GM10266 (cell line): ENCODE data around the gene SLC50A1.

Experiments
- DNase-seq: peaks from one replicate; pipeline ENCODE4 v3.0.0; 2012; ENCODE audit errors: extremely low spot score
- TF ChIP-seq, protein P1 (sequence below): IDR thresholded peaks from 2 replicates; pipeline ENCODE4 v1.5.1; 2012; ENCODE audit warnings: mild to moderate bottlenecking, low read depth; ENCODE audit not compliant: control insufficient read depth, insufficient read depth; ENCODE audit errors: missing control alignments

Gene SLC50A1

GRCh38 chr1:155093911-155094621 lies 41.6 kb upstream of the SLC50A1 start:
- DNase-seq, result no peak
- TF ChIP-seq, protein P1, sequence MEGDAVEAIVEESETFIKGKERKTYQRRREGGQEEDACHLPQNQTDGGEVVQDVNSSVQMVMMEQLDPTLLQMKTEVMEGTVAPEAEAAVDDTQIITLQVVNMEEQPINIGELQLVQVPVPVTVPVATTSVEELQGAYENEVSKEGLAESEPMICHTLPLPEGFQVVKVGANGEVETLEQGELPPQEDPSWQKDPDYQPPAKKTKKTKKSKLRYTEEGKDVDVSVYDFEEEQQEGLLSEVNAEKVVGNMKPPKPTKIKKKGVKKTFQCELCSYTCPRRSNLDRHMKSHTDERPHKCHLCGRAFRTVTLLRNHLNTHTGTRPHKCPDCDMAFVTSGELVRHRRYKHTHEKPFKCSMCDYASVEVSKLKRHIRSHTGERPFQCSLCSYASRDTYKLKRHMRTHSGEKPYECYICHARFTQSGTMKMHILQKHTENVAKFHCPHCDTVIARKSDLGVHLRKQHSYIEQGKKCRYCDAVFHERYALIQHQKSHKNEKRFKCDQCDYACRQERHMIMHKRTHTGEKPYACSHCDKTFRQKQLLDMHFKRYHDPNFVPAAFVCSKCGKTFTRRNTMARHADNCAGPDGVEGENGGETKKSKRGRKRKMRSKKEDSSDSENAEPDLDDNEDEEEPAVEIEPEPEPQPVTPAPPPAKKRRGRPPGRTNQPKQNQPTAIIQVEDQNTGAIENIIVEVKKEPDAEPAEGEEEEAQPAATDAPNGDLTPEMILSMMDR, result no peak

GRCh38 chr1:155094622-155094948 lies 41.1 kb upstream of the SLC50A1 start:
- TF ChIP-seq, protein P1, result no peak
- DNase-seq, result no peak

GRCh38 chr1:155099331-155099730 lies 36.3 kb upstream of the SLC50A1 start:
- TF ChIP-seq, protein P1, result no peak
- no peak for DNase-seq

DNA sequence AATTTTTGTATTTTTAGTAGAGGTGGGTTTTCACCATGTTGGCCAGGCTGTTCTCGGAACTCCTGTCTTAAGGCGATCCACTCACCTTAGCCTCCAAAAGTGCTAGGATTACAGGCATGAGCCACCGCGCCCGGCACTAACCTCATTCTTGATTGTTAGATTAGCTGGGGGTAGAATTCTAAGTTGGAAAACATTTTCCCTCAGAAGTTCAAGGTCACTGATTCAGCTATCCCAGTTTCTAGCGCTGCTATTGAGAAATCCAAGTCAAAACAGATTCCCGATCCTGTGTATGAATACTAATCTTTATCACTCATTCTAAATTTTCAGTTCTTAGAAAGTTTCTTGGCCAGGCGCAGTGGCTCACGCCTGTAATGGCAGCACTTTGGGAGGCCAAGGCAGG lies 32.3 kb upstream of the SLC50A1 start:
- no peak for DNase-seq
- TF ChIP-seq, protein P1, result no peak

DNA sequence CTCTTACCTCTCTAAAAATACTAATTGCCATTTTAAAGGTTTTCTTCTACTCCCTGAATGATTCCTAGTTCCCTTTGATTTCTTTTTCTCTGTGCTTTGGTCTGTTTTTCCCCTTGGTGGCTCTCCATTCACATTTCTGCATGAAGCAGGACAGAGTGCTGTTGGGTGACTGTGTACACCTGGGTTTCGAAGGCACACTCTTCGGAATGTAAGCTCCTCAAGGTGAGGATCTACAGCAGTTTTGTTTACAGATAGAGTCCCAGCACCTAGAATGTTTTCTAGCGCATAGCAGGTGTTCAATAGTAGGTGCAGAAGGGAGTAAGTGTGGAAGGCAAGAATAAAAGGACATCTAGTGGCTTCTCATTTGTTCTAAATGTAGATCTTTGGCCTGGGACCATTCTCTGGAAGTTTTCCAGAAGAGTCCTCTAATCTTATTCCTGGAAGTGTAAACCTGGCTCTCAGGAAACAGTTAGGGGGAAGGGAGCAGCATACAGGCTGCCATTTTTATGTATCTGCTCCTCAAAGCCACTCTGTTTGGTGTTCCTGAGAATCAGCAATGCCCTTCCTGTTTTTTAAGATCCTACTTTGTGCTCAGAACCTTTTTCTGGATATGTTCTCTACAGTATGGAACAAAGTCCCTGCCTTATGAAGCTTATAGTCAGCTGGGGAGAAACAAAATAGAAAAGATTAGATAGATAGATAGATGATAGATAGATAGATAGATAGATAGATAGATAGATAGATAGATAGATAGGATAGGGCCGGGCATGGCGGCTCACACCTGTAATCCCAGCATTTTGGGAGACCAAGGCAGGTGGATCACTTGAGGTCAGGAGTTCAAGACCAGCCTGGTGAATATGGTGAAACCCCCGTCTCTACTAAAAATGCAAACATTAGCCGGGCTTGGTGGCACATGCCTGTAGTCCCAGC lies 30.8 kb upstream of the SLC50A1 start:
- DNase-seq, result no peak
- TF ChIP-seq, protein P1, result no peak

DNA sequence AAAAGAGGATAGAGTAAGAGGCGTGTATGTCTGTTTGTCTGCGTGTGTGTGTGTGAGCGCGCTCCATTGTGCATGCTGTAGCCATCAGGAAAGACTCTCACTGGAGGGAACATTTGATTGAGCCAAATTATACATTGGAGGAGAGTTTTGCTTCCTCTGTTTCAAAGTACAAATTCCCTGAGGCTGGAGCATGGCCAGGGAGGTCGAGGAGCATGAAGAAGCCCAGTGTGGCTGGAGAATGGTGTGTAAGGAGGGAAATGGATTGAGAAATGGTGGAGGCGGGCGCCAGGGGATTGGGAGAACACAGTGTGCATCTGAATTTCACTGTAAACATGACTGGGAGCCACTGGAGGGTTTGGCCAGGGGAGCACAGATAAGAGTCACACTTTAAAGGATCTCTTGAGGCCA lies 30.0 kb upstream of the SLC50A1 start:
- TF ChIP-seq, protein P1, result no peak
- no peak for DNase-seq

DNA sequence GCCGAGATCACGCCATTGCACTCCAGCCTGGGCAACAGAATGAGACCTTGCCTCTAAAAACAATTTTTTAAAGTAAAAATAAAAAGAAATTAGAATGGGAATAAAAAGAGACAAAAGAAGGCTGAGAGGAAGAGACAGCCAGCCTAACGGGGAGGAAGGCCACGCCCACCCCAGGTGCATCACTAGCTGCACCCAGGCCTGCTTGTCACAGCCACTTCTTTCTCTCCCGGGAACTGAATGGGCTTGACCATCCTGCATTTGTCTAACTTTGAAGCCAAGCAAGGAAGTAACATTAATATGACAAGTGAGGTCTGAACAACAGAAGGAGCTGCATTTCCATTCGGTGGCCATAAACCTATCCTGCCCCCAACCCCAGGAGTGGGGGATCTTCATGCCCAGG lies 28.8 kb upstream of the SLC50A1 start:
- no peak for DNase-seq
- TF ChIP-seq, protein P1, result no peak
